Endothelial cell of umbilical vein (primary cell): ENCODE measurements around the gene TMCO6. TPM values are rescaled to one million over a fixed set of nuclear protein-coding genes. Genes with fewer than 3 reads are reported as not detected.

Source experiments
- BruUV-seq: library from RNA; stranded (reverse); fragments of 400-500 nt; replicated peaks from 2 replicates; lab custom pipeline; 2021; lab: Mats Ljungman, UMichigan
- CTCF ChIA-PET: fragments of 300-600, 350-600 bp; sonication (Branson Sonifier 250); formaldehyde crosslinking; loops from one replicate; lab custom pipeline; 2021; ENCODE audit warnings: antibody characterized with exemption, inconsistent platforms; lab: Charles Lee
- POLR2A ChIA-PET: fragments of 300-600, 350-600 bp; sonication (Branson Sonifier 250); formaldehyde crosslinking; loops from one replicate; lab custom pipeline; 2021; ENCODE audit warnings: antibody characterized with exemption, inconsistent platforms; lab: Charles Lee
- DNase-seq: peaks from one replicate; pipeline ENCODE4 v3.0.0-alpha.2; 2011; ENCODE audit warnings: low read depth, low spot score
- FAIRE-seq: peaks from 2 replicates; lab custom pipeline; 2011; peaks lifted over from hg19 to GRCh38; lab: Jason Lieb, UNC
- H2AFZ ChIP-seq: 2 replicates; pipeline ENCODE4 v1.6.0; 2012; ENCODE audit warnings: low read depth, low read length, control low read depth, inconsistent platforms
- H3K27ac ChIP-seq: 2 replicates; pipeline ENCODE4 v1.5.1; 2011; ENCODE audit warnings: low read depth, mild to moderate bottlenecking, control low read depth, low read length, moderate library complexity; ENCODE audit not compliant: insufficient read depth
- H3K27me3 ChIP-seq, 2 experiments: 2 replicates each; pipeline versions ENCODE4 v1.6.0 to v1.6.1; 2011; ENCODE audit warnings: low read length in 2 of 2, mixed read lengths in 1 of 2; ENCODE audit not compliant: control insufficient read depth in 2 of 2, insufficient read depth in 2 of 2
- H3K36me3 ChIP-seq, 2 experiments: 2 replicates in 1 of 2; 3 replicates in 1 of 2; pipeline ENCODE4 v1.5.1; 2011; ENCODE audit warnings: low read length in 2 of 2, mild to moderate bottlenecking in 1 of 2, moderate library complexity in 1 of 2; ENCODE audit not compliant: control insufficient read depth in 2 of 2, insufficient read depth in 2 of 2; ENCODE audit errors: extremely low read depth in 1 of 2
- H3K4me1 ChIP-seq: 3 replicates; pipeline ENCODE4 v1.5.1; 2011; ENCODE audit warnings: mild to moderate bottlenecking, low read length; ENCODE audit not compliant: control insufficient read depth, insufficient read depth; ENCODE audit errors: extremely low read depth
- H3K4me2 ChIP-seq: 2 replicates; pipeline ENCODE4 v1.6.1; 2011; ENCODE audit warnings: low read length, control low read depth, mixed read lengths; ENCODE audit not compliant: insufficient read depth
- H3K4me3 ChIP-seq, 3 experiments: fragments of 200-600 bp in 1 of 3; sonication (generic), shearing (Covaris generic) in 1 of 3; replicated peaks in 1 of 3; 2 replicates each; pipeline ENCODE4 v1.5.1; 2011 to 2016; ENCODE audit warnings: control low read depth in 3 of 3, low read length in 3 of 3, mild to moderate bottlenecking in 2 of 3, inconsistent platforms in 1 of 3, low read depth in 1 of 3, moderate library complexity in 1 of 3; ENCODE audit not compliant: insufficient read depth in 1 of 3
- H3K79me2 ChIP-seq: 2 replicates; pipeline ENCODE4 v1.6.0; 2012; ENCODE audit warnings: low read length, inconsistent platforms; ENCODE audit not compliant: control insufficient read depth, insufficient read depth
- H3K9ac ChIP-seq: replicated peaks from 2 replicates; pipeline ENCODE3; 2011; ENCODE audit warnings: low read length, control low read depth; ENCODE audit not compliant: insufficient read depth; ENCODE audit errors: extremely low read depth
- H3K9me1 ChIP-seq: replicated peaks from 3 replicates; pipeline ENCODE4 v1.6.0; 2011; ENCODE audit warnings: mild to moderate bottlenecking, low read length; ENCODE audit not compliant: control insufficient read depth, insufficient read depth; ENCODE audit errors: extremely low read depth
- H3K9me3 ChIP-seq: replicated peaks from 2 replicates; pipeline ENCODE4 v1.5.1; 2012; ENCODE audit warnings: low read length, inconsistent platforms; ENCODE audit not compliant: control insufficient read depth, insufficient read depth
- H4K20me1 ChIP-seq: replicated peaks from 2 replicates; pipeline ENCODE3; 2011; ENCODE audit warnings: mild to moderate bottlenecking, low read length; ENCODE audit not compliant: control insufficient read depth, insufficient read depth; ENCODE audit errors: extremely low read depth
- EZH2 ChIP-seq: IDR thresholded peaks from 2 replicates; pipeline ENCODE4 v1.6.1; 2012; ENCODE audit warnings: borderline replicate concordance, low read depth, mild to moderate bottlenecking, moderate library complexity, low read length, inconsistent platforms; ENCODE audit not compliant: severe bottlenecking
- FOS ChIP-seq: IDR thresholded peaks from 2 replicates; pipeline ENCODE4 v1.6.1; 2011; ENCODE audit warnings: mild to moderate bottlenecking, low read length, moderate library complexity, borderline replicate concordance; ENCODE audit not compliant: insufficient read depth
- JUN ChIP-seq: IDR thresholded peaks from 2 replicates; pipeline ENCODE4 v1.6.1; 2011; ENCODE audit warnings: borderline replicate concordance, low read depth; ENCODE audit not compliant: insufficient read length, insufficient read depth
- MAX ChIP-seq: IDR thresholded peaks from 2 replicates; pipeline ENCODE4 v1.6.1; 2011; ENCODE audit not compliant: insufficient read depth, insufficient read length
- POLR2A ChIP-seq: IDR thresholded peaks from 2 replicates; pipeline ENCODE4 v1.6.1; 2012; ENCODE audit warnings: low read depth, mild to moderate bottlenecking, control low read depth, low read length
- POLR2AphosphoS5 ChIP-seq: IDR thresholded peaks from 2 replicates; pipeline ENCODE4 v1.6.1; 2012; ENCODE audit warnings: low read depth, mild to moderate bottlenecking, control low read depth, low read length, moderate library complexity; ENCODE audit not compliant: insufficient read depth
- dilution Hi-C: fragments of 300-500 bp; cut with MboI; formaldehyde crosslinking; loops from one replicate; pipeline ENCODE4 v1.15.0; 2019; ENCODE audit warnings: low sequenced_read_pairs; ENCODE audit not compliant: extremely low pct_ligation_motif_present
- intact Hi-C: fragments of 100-400 bp; cut with micrococcal nuclease; formaldehyde crosslinking; loops from one replicate; pipeline ENCODE4 v1.10.0; 2022
- polyA plus RNA-seq, 4 experiments: library from polyadenylated mRNA; depleted of rRNA in 3 of 4; stranded (reverse) in 3 of 4; unstranded in 1 of 4; fragments of >200 nt; gene quantifications; 2 replicates each; pipeline versions ENCODE4 v1.2.1 to v1.2.3, GENCODE V29; 2011 to 2012; ENCODE audit warnings: missing spikeins in 1 of 4
- total RNA-seq: library from RNA; stranded (reverse); gene quantifications from 2 replicates; pipeline ENCODE4 v1.2.3, GENCODE V29; 2021

Gene TMCO6
- total and polyA plus RNA-seq, 2 donors (not counting 3 experiments of a cell fraction or from before 2014, with no cell fraction given) = 22.0 to 23.7 TPM

- no peaks in the 10 kb centered on the region for H3K27me3 ChIP-seq
- ChIA-PET POLR2A (interaction anchor here (0.8 to 1.8 kb wide), 6 partner anchors 9 to 241 kb away, joined by 3 to 9 read pairs (median 4); partner anchors contain the start of genes IK and ZMAT2), CTCF (interaction anchor here (0.9 to 1.5 kb wide), 12 partner anchors 9 to 318 kb away, joined by 3 to 9 read pairs (median 3); partner anchors contain the start of genes EIF4EBP3, IK, NDUFA2 and ZMAT2)
- peak within 1 kb of the TSS; percentile 80 to 90 (median 82) for H3K4me3 ChIP-seq
- H3K9me3 ChIP-seq = no peaks in the 10 kb centered on the region
- peaks cover 41% of the 10 kb centered on the region for H3K79me2 ChIP-seq
- peak; percentile 94 for DNase-seq
- TF ChIP-seq JUN (no peak), EZH2 (no peak), MAX (peak; percentile 54), POLR2AphosphoS5 (peak; percentile 88), POLR2A (peak; percentile 90), FOS (no peak)
- H3K36me3 ChIP-seq = peaks cover 21 to 23% of the 10 kb centered on the region in 2 experiments
- peak within 1 kb of the TSS; percentile 98 for H3K4me2 ChIP-seq
- BruUV-seq = no TSS peak
- intact Hi-C loops = loop anchor here (1.0 kb wide), 6 partner anchors 9 to 127 kb away; partner anchors contain the start of genes APBB3, IK, NDUFA2 and SLC35A4
- peak within 1 kb of the TSS; percentile 66 for H2AFZ ChIP-seq
- no peaks in the 10 kb centered on the region for H4K20me1 ChIP-seq
- dilution Hi-C loops = no loop called here
- peaks cover 13% of the 10 kb centered on the region for H3K4me1 ChIP-seq
- H3K27ac ChIP-seq = peak within 1 kb of the TSS; percentile 72
- H3K9me1 ChIP-seq = no peaks in the 10 kb centered on the region
- FAIRE-seq = peak; percentile 91
- peak within 1 kb of the TSS; percentile 96 for H3K9ac ChIP-seq
Measured at GRCh38 chr5:140690941-140691924, 52.0 kb downstream of the TMCO6 start, which contains the start of the genes HARS1 and HARS2. TSS of gene HARS1 (minus strand) at chr5:140691370. CDS start at chr5:140691304, 66 bp downstream. TSS of gene HARS2 (plus strand) at chr5:140691455. CDS start at chr5:140691649, 194 bp downstream.
